Ecto neural progenitor cell (in vitro differentiated cells): ENCODE results near the gene SIGLEC1.

ENCODE experiments used
- DNase-seq: peaks from one replicate; pipeline ENCODE4 v3.0.0-alpha.2; 2018; ENCODE audit warnings: low spot score

Gene SIGLEC1

DNA sequence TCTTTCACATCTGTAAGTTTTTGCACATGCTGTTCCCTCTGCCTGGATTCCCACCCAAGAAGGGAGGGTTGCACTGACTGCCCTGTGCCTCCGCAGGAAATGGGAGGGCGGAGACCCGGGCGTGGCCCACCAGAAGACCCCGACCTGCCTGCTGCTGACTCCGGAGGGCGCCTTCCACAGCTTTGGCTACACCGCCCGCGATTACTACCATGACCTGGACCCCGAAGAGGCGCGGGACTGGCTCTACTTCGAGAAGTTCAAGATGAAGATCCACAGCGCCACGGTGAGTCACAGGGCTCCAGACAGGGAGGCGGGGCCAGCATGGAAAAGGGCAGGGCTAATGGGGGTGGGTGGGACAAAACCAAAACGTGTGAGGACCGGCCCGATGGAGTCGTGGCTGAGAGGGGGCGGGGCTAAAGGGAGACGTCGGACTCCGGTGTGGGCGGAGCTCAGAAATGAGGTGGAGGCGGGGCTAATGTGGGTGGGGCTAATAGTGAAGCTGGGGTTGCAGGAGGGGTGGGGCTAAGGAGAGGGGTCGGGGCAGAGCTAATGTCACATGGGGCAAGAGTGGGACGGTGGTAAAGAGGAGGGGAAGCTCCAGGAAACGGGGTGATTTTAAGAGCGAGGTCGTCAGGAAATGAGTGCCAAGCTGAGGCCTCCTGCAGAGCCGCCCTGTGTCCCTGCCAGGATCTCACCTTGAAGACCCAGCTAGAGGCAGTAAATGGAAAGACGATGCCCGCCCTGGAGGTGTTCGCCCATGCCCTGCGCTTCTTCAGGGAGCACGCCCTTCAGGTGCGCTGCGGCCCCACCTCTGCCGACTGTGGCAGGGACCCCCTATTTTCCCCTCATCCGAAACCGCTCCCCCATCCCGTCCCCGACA lies 32.6 kb upstream of the SIGLEC1 start:
- peak; percentile 90 for DNase-seq

DNA sequence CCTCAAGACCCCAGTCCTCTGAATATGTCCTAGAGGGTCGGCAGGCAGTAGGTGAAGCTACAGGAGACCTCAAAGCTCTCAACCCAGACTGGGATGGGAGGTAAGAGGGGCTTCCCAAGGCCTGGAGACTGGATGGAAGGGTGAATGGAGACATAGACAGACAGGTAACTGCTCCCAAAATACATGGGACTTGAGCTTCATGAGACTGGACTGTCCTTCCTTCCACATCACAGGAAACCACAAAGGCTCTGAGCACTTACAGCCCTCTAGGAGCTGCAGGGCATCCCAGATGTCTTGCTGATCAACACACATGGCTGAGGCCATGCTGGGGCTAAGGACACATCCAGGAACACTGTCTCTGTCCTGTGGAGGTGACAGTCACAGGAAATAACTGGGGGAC lies 31.6 kb upstream of the SIGLEC1 start:
- DNase-seq, result no peak

DNA sequence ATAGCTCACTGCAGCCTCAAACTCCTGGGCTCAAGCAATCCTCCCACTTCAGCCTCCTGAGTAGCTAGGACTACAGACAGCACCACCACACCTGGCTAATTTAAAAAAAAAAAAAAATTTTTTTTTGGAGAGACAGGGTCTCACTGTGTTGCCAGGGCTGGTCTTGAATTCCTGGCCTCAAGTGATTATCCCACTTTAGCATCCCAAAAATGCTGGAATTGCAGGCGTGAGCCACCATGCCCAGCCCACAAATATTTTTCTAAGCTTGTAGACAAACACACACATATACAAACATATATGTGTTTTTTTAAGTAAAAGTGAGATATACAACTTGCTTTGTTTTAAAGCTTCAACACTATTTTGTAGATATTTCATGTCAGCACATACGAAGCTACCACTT lies 30.9 kb upstream of the SIGLEC1 start:
- no peak for DNase-seq

DNA sequence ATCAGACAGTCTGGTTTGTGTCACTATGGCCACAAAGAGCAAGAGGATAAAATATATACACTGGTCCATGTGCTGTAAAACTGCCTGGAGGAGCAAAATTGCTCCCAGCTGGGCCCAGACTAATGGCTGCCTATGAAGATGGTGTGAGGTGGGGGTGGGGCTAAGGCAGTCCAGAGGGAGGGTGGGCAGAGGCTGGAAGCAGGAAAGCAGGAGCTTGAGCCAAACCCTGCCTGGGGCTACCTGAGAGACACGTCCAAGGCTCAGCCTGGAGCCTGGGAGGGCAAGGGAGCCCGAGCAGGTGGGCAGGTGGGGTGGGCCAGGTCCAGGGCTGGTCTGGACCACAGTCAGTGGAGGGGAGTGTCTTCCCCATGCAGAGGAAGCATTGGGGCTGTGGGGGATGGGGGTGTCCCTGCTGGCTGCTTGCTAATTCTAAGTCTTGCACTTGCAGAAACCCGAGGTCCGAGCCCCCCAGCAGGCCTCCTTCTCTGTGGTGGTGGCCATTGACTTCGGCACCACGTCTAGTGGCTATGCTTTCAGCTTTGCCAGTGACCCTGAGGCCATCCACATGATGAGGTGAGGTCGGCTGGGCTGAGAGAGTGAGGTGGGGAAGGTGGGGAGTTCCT lies 29.5 kb upstream of the SIGLEC1 start:
- DNase-seq, result no peak

DNA sequence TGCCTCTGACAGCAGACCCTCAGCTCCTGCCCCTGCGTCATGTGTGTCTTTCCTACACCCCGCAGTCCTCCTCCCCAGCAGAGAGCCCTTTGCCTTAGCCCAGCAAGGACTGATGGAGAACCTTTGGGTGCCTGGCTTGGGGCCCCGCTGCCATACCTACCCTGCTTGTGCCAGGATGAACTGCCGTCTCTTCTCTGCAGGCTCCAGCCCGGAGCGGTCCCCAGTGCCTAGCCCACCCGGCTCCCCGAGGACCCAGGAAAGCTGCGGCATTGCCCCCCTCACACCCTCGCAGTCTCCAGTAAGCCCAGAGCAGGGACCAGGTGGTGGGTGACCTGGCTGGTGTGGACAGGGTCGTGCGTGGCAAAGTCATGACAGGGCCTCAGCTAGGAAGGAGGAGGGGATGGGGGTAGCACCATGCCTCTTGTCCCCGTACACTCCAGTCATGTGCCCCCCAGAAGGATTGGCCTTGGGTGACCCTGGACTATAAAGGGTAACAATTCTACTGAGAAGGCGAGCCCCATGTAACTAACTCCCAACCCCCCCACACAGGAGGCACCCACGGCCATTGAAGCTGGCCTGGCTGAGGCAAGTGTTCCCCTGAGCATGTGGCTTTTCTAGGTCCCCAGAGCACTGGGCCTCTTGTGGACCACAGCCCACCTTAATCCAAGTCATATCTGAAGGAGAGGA lies 28.4 kb upstream of the SIGLEC1 start:
- DNase-seq, result no peak

DNA sequence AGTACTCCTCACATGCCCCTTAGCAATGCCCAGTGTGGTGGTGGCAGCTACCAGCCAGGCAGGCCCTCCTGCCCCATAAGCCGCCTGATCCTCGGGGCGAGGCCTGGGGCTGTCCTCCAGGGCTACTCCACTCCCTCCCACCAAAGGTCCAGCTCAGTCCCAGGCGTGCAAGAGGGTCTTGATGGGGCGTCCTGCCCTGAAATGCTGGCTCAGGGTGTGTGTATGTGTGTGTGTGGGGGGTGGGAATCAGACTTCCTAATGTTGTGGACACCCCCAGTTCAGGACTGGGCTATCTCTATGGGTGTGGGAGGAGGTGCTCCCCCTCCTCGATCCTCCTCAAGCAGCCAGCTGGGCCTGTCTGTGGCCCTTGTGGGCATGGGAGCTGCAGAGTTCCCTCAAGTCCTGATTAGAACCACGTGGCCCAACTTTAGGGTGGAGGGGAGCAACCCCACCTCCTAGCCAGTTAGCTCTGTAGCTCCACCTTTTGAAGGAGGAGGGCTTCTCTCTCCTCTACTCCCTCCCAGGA lies 27.6 kb upstream of the SIGLEC1 start:
- DNase-seq, result no peak

DNA sequence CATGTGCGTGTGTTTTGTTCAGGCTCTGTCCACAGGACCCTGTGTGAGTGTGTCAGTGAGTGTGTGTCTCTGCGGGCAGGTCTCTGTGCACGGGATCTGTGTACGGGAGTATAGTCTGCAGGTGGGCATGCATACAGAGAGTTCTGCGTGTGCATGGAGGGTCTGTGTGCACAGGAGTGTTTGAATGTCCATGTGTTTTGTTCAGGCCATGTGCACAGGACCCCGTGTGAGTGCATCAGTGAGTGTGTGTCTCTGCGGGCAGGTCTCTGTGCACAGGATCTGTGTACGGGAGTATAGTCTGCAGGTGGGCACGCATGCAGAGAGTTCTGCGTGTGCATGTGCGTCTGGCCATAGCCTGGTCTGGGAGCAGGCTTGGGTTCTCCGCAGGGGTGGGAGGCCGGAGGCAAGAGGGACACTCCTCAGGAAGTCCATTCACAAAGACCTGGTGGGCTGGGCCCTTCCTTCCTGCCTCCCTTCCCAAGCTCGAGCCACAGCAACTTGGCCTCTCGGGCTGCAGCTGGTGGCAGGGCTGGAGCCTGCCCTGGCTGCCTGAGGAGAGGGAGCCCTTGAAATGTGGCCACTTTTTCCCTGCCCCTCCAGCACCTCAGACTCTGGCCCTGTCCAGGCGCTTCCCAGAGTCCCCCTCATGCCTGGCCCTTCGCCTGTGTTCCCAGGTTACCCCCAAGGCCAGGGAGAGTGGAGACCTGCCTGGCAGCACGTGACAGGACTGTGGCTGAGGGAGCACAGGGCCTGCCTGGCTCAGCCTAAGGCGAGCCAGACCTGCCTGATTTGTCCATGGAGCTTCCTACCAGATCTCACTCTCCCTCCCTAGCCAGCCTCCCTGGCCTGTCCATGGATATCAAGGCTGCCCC lies 26.9 kb upstream of the SIGLEC1 start:
- DNase-seq, result peak; percentile 52

DNA sequence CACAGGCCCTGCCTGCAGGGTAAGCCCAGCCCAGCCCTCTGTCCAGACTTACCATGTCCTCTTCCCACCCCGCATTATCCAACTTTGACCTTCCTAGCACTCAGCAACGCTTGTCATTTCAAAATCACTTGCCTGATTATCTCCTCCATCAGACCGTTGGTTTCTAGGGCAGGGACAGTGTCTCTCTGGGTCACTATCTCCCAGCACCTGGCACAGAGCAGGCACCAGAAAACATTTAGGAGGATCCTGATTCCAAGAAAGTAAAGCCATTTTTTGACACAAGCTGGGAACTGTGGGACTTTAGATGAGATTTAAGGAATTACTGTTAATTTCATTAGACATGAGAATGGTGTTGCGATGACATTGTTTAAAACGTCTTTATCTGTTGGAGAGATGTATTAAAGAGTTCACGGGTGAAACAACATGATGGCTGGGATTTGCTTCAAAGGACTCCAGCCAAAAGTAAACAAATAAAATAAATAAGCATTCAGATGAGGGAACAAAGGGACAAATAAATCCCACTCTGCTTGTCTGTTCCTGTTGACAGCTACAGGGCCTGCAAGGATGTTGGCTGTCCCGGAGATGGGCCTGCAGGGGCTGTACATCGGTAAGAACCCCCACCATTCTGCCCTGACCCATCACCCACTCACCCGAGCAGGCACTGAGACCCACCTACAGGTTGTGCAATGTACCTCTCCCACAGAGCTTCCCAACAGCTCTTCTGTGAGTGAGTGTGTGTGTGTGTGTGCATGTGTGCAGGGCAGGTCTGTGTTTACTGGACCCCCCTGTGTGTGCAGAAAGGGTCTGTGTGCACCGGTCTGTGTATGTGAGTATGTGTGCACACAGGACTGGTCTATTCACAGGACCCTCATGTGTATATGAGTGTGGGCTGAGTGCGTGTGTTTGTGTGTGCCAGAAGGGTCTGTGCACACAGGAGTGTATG lies 26.0 kb upstream of the SIGLEC1 start:
- no peak for DNase-seq

DNA sequence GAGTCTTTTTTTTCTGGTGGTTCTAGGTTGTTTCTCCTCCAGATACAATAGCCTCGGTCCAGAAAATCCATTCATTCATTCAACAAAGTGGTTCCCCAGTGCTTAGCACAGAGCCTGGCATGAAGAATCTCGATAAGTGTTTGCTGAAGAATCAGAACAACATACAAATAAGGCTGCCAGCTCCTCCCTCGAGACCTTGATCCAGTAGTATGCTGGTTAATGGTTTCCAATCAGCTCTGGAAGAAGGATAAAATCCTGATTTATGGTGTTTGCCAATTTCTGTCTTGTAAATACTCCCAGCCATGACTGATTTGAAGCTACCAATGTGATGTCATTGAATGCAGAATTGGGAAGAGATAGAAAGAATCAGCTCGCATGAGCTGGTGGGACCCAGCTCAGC lies 23.4 kb upstream of the SIGLEC1 start:
- DNase-seq, result no peak

DNA sequence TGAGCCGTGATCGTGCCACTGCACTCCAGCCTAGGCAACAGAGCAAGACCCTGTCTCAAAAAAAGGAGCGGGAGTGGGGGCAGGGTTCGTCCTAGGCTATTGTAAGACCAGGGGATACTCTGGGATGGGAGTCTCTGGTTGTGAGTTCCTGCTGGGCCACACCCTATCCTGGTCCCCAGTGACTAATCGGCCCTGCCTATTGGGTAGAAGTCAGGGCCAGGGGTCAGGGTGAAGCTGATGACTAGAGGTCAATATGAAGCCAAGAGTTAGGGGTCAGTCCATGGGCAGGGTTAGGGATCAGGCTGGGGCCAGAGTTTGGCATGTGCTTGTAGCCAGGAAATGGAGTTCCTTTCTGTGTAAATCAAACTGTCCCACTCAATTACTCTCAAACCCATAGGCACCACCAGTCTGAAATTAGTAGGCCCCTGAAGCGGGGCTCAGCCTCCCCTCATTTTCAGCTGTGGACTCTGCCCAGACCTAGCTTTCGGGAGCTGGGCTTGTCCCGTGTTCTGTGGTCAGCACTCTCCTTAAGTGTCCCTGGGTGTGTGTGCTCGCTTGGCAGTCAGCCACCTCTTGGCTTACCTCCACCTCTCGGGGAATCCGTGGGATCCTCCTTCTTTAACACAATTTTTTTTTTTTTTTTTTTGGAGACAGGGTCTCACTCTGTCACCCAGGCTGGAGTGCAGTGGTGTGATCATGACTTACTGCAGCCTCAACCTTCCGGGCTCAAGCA lies 21.9 kb upstream of the SIGLEC1 start:
- DNase-seq, result no peak

DNA sequence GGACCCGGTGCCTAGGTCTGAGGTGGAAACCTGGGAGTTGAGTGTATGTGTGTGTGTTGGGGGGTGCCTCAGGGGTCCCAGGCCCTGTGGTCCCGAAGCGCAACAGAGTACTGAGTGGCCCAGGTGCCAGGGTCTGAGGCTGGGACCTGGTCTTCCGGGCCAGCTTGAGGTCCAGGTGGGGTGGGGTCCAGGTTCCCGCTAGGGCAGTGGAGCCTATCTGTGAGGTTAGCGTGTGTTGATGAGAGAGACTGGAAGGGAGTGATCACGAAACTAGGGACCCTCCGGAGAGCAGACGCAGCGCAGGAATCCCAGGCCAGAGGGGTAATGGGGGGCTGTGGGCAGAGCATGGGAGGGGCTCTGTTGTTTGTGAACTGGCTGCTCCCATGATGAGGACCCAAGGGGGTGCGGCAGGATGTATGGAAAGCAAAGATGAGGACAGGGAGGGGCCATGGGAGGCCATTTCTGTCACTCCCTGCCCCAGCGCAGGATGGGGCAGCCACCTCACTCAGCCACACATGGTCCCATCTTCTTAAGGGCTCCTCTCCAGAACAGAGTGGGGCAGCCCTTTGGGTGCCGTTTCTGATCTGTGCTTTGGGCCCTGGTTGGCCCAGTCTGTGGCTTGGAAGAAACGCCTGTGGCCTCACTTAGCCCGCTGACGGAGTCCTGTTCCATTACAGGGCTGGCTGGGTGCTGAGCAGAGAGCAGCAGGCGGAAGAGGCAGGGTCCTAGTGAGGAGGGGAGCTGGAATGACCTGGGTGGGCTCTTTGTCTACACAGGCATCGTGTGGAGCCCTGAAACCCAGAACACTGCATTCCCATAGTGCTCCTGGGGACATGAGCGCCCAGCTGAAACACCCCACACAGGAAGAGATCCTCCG lies 21.0 kb upstream of the SIGLEC1 start:
- no peak for DNase-seq

DNA sequence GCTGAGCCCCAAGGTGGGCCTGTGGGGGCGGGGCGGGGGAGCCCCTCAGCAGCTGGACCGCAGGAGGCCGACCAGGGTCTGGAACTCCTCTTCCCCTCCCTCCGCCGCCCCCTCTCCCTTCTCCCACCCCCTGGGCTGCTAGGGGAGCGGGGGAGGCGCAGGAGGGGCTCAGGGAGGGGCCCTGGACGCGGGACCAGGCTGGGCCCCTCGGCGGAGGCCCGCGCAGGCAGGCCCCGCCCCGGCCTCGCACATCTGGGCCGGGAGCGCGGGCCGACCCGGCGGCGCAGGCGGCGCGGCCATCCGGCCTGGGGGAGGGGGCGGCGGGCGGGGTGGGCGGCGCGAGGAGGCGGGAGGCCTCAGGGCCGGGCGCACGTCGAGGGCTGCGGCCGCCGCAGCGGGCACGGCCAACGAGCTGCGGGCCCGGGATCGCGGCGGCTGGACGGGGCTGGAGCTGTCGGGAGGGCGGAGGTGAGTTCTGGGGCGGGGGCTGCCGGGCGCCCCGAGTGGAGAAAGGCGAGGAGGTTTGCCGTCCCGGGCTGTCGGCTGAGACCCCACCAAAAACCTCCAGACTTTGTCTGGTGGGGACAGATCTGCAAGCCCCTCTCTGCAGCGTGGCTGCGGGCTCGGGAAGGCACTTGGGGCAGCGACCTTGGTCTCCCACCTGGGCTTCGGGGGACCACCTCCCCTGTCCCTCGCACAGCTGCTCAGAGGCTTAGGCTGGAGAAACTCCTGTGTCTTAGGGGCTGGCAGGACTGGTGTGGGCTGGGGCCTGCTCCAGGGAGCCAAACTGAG lies 20.1 kb upstream of the SIGLEC1 start, which contains the start of gene HSPA12B:
Gene HSPA12B, plus strand, starts transcription at position 359 of the 792 bp plus-strand sequence. CDS start 5,990 bp downstream, outside the sequence.
- no peak for DNase-seq

DNA sequence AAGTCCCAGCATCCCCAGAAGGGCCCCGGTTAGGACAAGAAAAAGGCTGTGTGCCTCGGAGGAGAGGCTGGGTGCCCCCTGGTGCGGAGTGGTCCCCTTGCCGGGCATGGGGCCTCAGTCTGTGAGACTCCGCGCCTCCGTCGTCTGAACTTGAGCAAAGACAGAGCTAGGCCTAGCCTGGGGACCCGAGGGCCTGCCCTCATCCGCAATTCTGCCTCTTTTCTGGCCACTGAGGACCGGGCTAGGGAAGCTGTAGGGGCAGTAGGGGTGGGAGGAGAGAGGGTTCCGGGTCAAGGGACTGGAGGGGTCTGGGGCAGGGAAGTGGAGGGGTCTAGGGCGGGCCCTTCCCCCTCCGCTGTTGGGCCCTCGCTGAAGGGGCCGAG lies 19.5 kb upstream of the SIGLEC1 start:
- DNase-seq, result no peak

DNA sequence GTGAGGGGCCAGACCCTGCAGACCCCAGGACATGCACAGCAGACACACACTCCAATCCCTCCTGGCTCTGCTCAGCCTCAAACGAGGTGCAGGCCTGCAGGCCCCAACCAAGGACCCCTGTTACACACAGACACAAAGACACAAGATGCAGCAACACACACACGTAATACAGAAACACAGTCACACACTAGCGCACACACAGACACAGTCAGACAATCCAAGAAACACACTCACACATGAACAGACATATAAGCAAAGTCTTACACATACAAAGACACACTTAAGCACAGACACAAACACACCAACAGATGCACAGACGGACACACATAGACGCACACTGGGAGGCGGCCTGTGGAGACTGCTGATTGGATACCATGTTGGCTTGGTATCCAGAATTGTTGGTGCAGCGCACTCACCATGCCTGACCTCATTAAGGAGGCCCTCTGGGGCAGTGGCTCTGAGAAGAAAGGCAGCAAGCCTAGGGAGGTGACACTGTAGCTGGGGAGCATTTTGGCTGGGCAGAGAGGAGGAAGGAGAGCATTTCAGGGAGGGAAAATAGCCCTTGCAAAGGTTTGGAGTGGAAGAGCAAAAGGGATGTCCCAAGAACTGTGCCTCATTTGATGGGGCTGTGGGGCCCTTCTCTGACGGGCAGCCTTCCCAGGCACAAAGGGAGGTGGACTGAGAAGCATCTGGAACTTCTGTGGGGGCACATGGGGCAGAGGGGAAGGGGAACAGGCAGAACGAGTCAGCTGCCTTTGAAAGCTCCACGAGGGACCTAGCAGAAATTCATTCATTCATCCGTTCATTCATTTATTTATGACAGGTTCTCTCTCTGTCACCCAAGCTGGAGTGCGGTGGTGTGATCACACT lies 18.6 kb upstream of the SIGLEC1 start:
- no peak for DNase-seq

DNA sequence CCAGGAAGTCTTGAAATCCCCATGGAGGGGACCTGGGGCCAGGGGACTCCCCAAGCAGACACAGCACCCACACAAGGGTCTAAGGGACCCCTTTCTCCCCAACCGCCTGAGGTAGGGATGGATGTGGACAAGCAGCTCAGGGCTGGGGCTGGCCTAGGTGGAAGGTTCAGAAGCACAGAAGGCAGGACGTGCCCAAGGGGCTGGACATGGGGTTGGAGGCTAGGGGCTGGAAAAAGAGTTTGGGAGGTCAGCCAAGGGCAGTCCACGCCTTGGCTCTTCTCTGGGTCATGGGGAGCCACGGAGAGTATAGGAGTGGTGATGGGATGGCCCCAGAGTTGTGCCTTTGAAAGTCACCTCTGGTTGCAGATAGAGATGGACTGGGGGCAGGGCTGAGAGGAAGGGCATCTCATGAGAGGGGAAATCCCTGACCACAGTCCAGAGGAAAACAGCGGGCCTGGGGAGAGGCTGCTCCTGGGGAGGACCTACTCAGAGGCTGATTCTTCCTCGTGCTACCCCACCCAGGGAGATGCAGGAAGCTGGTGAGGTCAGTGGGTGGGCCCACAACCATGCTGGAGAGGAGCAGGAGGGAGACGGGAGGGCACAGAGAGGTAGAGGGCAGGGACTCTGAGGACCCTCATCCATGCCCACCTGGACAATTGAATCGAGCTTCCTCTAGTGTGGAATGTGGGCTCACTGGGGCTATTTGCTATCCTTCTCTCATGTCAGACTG lies 17.6 kb upstream of the SIGLEC1 start:
- DNase-seq, result no peak

DNA sequence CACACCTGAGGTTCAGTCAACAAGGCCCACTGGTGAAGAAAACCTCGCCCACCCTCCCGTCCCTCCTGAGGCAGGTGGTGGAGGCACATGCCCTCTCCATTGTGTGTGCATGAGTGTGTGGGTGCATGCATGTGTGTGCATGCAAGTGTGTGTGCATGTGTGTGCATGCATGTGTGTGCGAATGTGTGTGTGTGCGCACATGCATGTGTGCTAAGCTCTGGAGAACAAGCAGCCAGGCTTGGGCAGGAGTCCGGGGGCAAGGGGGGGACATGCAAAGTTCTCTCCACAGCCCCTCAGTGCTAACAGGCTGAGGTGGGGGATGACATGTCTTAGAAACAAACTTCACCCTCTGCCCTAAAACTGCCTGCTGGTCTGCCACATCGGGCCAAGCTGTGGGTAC lies 17.0 kb upstream of the SIGLEC1 start:
- DNase-seq, result no peak
